Germinal center (tissue), 1 donor: ENCODE data around the gene ZNF285.
A peak's percentile ranks its signal among the peaks of the same experiment; 100 is the strongest.
"Not testable (repeated sequence)": the region's sequence is repeated elsewhere in the genome, so short reads cannot be mapped to it uniquely, and the experiment has no call there.

ENCODE experiments used
- DNase-seq: peaks from one replicate; pipeline ENCODE4 v3.0.0; 2012; ENCODE audit warnings: mixed read lengths, low spot score

ZNF285 gene

DNA sequence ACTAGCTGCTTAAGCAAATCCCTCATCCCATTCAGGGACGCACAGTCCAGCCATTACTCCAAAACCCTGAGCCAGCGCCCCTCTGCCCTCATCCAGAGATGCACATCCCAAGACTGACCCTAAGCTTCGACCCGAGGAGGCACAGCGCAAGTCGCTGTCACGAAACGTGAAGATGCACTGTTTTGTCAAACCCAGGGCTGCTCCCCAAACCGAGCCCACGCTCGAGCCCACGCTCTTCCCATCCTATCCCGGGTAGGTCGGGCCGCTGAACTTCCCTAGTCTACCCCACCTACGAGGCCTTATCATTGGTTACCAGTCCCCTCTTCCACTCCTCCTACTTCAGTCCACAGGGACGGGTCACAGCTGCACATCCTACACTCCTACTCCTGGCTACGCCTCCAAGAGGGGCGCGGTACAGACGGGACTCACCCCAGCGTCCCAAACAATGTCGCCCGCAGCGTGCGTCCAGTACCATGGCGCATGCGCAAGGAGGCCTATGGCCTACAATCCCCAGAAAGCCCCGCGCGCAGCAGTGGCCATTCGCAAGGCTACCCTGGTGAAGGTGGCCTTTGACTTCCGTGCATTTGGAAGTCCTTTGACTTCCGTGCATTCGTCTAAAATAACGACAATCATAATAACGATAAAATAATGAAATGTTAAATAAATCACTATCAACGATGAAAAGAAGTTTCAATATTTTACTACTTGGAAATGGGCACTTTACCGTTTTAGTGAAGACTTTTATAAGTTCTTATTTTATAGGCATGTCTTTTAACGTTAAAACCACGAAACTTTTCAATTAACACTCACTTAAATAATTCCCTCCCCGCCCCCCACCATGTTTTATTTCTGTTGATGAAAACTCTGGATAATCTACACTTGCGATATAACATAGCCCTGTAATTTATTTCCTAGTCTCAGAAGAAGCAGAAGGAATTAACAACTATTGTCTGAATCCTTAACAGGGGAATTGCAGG is at the start of gene ZNF285:
TSS of gene ZNF285 (minus strand) at position 470 of the 977 bp plus-strand sequence. CDS start 4,395 bp downstream, outside the sequence.
- peak; percentile 84 for DNase-seq

DNA sequence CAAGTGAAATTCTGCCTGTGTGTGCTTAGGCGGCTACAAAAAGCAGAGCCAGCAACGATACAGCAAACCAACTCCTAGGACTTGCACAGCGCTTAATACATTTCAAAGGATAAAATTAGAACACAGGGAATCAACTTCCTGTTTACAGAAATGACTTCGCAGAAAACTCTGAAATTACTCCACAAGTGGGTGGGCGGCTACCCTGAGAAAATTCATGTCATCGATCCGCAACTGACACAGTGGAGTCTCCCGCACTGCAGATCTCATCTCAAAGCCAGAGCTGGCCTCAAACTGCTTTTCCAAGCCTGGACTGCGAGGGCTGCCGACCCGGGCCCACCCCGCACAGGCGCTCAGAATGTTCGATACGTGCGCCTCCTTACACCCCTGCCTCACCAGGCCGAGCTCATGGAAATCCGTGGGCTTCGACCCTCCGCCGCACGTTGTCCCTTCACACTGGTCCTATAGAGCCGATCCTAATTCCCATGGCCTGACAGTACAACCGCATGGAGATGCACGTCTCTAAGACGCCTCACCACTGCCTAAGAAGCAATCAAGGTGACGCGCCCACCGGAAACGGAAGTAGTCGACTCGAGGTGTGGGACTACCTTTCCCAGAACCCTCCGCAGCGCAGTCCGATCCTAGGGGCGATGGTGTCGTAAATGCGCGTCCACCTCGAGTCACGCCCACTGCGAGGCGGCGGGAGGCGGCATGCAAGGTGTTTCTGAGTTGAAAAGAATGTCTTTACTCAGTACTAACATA is 46.7 kb upstream of the ZNF285 start, which contains the start of gene ZNF229:
TSS of gene ZNF229 (minus strand) at position 557 of the 759 bp plus-strand sequence. CDS start 5,625 bp downstream, outside the sequence.
- DNase-seq, result peak; percentile 70

DNA sequence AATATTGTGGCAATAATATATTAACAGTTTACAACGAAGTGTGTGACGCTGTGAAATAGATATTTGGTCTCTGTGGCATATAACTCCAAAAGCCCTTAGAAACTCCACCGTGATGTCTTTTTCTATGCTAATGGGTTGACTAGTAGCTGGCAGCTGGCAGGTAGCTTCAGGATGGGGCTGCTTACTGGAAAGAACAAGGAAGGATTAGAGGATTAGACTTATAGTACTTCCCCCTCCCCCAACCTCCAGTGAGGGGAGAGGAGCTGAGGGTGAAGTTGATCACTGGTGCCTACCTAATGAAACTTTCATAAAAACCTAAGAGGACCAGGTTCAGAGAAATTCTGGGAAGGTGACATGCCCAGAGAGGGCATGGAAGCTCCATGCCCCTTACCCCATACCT is 37.0 kb upstream of the ZNF285 start:
- no peak for DNase-seq

DNA sequence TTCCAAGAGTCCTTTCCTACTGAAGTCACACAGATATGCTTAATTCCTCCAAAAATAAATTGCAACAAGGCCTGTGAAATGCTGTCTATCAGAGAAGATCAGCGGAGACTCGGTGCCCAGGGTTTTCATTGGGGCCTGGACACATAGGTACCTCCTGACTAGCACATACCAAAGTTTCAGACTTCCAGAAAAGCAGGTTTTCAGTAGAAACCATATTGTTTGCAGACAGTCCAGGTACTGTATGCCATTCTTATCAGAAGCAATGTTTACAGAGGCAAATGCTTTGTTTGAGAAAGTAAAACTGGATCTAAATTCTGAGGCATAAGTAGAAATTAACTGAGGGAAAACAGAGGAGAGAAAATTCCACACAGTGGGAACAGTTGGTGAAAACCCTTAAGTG is 34.0 kb upstream of the ZNF285 start:
- no peak for DNase-seq

DNA sequence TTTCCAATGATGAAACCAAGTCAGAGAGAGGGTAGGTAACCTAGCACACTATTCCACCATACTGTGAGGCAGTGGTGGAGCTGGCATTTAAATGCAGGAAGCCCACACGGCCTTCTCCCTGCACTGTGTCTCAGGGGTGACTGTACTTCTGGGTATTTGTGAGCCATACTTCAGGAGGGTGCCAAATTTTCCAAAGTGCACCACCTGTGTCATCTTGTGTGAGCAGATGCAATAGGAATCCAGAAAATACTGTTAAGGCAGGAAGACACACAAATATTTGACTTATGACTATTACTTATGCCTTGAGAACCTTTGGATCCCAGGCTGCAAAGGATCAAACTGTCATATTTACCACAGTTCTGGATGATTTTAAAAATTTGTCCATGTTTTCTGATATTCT is 29.5 kb upstream of the ZNF285 start:
- no peak for DNase-seq

DNA sequence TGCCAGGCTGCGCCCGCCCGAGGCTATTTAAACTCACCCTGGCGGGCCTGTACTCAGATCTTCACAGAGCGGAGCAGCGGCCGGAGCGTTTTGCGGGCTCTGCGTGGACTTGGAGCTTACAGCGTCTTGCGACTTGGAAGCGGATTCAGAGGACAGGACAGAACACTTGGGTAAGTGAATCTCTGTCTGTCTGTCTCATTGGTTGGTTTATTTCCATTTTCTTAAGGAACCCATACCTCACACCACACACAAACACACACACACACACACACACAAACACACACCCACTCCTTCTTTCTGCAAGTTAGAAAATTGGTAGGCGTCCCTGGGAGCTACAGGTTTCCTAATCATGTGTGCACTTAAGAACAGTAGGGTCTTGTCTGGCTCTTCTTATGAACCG is 14.1 kb upstream of the ZNF285 start:
- not testable (repeated sequence) for DNase-seq

DNA sequence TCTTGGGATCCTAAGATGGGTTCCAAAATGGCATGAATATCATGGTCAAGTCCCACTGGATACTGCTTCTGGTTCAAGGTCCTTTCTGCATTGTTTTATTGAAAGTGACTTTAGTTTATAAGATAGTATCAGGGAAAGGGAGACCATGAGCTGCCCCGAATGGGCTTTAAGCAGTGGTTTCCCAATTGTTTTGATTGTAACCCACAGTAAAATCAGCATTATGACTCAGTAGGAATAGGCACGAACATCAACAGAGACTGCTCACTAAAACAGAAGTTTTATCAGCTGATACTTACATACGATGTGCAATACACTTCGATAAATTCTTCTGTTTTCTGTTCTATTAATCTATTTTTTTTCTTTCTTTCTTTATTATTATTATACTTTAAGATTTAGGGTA is 12.1 kb downstream of the ZNF285 start:
- DNase-seq, result not testable (repeated sequence)

DNA sequence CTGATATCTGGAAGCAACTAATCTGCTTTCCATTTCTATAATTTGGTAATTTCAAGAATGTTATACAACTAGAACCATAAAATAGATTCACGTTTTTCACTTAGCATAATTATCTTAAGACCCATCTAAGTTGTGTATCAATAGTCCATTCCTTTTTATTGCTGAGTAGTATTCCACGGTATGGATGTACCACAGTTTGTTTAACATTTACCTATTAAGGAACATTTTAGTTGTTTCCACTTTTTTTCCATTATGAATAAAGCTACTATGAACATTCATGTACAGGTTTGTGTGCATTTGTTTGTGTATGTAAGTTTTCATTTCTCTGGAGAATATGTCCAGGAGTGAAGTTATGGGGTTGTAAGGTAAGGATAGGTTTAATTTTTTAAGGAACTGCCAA is 26.6 kb downstream of the ZNF285 start:
- DNase-seq, result no peak

DNA sequence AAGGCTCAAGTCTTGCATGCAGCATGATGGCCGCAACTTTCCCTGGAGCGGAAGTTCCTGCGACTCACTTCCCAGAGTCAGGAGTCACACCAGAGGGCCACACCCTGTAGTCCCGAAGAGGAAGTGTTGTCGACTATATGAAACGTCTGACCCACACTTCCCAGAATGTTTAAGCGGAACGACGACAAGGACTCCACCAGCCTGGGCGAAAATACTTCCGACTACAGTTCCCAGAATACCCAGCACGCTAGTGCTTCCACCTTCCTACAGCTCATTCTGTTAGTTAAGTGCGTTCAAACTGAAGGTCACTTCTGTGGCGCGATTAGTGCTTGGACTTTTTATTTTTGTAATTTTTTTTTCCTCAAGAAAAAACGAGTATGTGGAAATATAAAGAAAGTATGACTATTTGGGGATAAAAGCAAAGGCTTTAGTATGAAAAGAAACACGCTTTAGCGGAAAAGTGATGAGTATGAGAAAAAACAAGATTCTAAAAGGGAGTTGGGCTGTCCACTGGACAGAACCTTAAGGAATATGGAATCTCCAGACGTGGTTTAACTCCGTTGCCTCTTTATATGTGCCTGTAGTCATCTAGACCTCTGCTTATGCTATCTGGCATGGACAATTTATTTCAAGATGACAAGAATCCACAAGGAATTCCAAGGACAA is 29.5 kb downstream of the ZNF285 start:
- DNase-seq, result no peak

DNA sequence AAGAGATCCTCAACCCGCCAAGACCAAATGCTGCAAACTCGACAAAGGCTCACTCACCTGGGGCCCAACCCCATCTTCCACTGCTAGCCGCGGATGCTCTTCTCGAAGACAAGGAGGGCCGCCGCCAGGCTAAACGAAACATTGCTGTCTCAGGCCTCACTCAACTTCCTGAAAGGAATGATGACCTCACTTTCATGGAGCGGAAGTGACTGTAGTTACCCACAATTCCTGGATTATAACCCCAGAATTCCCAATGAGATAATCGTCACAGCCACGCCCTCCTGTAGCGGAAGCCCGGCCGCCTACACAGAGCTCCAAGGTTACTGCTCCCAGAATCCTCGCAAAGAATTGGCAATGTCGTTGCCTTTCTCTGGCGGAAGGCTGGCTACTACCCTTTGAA is 34.4 kb downstream of the ZNF285 start:
- DNase-seq, result no peak

DNA sequence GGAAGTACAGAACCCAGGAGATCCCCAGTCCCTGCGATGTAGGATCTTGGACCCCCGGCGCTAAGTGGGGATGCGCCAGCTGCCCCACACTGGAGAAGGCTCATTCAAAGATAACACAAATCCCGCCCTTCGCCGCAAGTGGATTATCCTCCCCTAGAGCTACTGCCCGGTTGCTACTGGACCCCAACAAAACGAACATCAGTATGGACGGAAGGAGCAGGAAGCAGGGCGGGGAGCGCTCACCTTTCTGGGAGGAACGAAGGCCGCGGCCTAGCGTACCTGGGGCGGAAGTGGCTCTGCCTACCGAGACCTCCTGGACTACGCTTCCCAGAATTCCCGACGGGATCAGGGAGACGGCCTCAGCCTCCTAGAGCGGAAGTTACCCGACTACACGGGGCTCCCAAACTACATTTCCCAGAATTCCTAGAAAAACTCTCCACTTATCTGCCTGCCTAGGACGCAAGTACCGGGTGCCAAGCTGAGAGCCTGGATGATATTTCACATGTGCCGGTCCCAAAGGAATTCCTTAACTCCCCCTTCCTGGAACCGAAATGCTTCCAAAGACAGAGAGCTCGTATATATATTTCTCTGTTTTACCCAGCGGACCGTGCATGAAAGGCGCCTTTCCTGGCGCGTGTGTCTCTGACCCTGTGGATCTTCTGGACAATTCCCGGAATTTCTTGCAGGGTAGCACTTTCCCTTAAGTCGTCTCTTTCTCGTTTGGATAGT is 44.9 kb downstream of the ZNF285 start, which contains the start of gene ZNF112:
TSS of gene ZNF112 (minus strand) at position 298 of the 729 bp plus-strand sequence. CDS start 16,141 bp downstream, outside the sequence.
- no peak for DNase-seq

DNA sequence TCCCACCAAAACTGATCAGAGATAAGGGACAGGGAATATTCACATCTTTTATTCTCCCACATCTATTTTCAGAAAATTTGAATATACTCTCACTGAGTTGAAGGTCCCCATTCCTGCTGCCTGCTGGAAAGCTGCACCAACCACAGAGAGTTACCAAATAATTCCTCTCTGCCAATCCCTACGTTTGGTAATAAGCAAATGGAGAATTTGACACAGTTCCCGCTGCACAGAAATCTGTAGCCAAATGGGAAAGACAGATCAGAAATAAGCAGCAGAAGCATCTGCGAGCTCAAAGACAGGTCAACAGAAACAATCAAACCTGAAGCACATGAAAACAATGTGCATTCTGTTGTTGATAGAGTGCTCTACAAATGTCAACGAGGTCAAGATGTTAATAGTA is 54.9 kb downstream of the ZNF285 start:
- no peak for DNase-seq

DNA sequence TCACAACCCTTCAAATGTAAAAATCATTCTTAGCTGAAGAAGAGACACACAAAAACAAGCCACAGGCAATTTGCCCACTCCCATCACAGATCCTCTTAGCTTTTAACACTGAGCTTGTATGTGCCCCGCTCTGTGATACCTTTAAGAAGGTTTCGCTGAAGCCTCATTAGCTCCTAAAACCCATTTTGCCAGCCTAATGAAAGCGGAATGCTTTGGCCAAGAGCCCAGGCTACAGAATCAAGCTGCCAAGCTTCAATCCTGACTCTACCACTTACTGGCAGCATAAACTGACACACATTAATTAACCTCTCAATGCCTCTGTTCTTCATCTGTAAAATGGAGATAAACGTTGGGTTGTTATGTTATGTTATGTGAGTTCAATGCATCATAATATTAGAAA is 55.4 kb downstream of the ZNF285 start:
- no peak for DNase-seq

DNA sequence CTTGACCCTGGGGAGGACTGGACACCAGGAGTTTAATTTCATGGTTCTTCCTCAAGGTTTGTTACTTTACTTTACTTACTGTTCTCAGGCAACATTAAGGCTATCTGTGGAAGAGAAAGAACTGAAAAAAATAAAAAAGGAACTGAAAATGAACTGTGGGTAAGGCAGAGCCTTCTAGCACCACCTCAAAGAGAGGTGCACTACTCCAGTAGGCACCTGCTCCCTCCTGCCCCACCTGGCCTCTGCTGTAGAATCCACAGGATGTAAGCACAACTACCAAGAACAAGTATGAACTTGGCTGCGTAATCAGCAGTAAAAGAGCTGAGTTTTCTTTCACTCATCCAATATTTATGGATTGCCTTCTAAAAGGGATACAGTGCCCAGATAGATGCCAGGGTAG is 57.2 kb downstream of the ZNF285 start:
- peak; percentile 19 for DNase-seq

DNA sequence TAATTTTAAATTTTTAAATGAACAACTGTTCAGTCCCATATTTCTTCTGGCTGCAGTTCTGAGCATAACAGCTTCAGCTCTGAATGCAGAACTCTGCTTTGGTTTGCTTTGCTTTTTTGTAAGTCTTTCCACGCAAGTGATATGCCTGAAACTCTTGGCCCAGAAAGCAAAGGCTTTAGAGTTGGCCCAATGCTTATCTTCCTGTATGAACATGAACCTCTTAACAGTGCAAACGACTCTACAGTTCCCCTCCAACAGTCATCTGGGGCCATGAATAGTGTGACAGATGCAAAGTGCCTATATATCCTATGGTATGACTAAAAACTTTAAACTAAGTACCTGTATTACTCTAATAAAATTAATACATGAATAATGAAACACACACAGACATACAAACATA is 59.6 kb downstream of the ZNF285 start:
- no peak for DNase-seq

DNA sequence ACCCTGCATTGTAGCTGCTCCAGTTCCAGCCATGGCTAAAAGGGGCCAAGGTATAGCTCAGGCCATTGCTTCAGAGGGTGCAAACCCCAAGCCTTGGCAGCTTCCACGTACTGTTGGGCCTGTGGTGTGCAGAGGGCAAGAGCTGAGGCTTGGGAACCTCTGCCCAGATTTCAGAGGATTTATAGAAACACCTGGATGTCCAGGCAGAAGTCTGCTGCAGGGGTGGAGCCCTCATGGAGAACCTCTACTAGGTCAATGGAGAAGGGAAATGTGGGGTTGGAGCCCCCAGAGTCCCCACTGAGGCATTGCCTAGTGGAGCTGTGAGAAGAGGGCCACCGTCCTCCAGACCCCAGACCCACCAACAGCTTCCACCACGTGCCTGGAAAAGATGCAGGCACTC is 66.8 kb downstream of the ZNF285 start:
- not testable (repeated sequence) for DNase-seq
